HTR-8/SVneo (cell line): ENCODE measurements around the gene PHLDB2.

Source experiments
- DNase-seq: peaks from one replicate; pipeline ENCODE4 v3.0.0; 2011; ENCODE audit warnings: low spot score, mixed read lengths; ENCODE audit not compliant: insufficient read length
- FAIRE-seq: peaks from 2 replicates; lab custom pipeline; 2011; peaks lifted over from hg19 to GRCh38; lab: Jason Lieb, UNC

Gene PHLDB2

DNA sequence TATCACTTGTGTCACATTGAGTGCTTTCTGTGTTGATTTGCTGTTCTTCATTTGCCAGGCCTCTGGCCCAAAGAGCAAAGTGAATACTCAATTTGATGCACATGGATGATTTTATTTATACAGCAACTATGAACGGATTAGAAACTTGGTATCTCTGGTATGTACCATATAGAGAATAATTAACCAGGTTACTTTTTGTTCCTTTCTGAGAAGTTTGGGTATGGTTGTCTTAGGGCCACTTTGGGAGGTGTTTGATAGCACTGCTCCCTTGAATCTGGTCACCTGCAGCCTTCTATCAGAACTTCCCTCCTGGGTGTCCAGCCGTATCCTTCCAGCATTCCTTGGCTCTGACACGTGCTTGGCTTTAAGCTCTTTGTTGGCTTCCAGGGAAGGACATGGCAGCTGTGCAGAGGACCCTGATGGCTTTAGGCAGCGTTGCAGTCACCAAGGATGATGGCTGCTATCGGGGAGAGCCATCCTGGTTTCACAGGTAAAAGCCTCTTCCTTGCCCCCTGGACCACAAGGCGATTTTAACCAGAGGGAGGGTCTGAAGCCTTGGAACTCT is 152.4 kb downstream of the PHLDB2 start:
- no peak for FAIRE-seq
- no peak for DNase-seq

DNA sequence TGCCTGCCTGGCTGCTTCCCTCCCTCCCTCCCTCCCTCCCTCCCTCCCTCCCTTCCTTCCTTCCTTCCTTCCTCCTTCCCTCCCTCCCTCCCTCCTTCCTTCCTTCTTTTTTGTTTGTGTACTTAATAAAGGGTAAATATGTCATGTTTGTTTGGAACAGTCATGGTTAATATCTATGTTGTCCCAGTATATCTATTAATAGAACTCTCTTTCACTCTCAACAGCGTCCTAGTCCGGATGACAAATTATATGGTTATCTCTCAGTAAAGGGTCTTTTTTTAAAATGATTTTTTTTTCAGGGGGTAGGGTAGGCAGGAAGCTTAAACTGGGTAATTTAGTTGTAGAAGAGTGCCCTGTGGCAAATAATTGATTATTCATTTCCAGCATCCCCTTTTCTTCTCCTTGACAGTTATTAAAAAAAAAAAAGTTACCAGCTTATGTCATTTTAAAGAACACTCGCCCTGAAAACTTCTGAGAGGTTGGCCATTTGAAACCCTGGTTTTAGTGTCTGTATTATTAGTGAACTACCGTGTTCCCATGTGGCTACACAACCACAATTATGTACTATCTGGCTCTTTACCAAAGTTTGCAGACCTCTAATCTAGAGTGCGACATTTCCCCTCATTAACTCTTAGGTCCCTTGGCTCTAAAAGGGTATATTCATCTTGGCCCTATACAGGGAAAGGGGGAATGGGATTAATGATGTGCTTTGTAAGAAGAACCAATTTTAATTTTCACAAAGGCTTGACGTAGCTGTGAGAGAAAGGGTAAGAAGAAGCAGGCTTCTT is 153.3 kb downstream of the PHLDB2 start:
- FAIRE-seq (no peak), DNase-seq (no peak)

GRCh38 chr3:112013058-112013783 is 154.2 kb downstream of the PHLDB2 start:
- no peak for FAIRE-seq
- DNase-seq = peak; percentile 51

DNA sequence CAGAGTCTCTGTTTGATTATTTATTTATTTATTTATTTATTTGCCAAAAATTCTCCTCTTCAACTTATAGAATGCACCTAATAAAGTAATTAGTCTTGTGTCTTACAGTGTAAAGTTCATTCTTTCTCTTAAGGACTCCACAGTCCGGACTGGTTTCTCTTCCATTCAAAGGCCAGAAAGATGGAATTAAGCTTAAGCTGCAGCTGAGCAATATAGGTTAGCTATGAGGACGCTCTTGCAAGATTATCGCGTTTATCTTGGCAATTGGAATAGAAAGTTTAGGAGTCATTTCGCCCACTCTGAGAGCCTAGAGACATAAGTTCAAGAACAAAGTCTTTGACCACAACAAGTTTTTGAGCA is 154.7 kb downstream of the PHLDB2 start:
- DNase-seq (no peak), FAIRE-seq (no peak)

DNA sequence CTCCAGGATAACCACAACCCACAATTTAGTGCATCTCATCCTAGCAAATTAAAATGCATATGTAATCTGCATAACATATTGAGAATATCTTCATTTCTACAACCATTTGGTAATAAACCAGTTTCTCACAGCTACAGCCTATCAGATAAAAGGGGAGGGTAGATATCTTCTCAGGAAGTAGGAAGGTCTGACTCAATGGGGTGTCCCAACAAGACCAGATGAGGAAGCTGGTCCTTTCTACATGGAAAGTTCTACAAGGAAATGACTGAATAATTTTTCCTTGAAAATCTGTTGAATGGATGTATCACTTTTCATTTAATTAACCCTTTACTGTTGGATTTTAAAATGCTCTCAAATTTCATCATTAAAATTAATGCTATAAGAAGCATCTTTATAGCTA is 158.0 kb downstream of the PHLDB2 start:
- no peak for DNase-seq
- no peak for FAIRE-seq

- FAIRE-seq (no peak), DNase-seq (no peak)
Measured at GRCh38 chr3:112018712-112019111, 159.6 kb downstream of the PHLDB2 start.

DNA sequence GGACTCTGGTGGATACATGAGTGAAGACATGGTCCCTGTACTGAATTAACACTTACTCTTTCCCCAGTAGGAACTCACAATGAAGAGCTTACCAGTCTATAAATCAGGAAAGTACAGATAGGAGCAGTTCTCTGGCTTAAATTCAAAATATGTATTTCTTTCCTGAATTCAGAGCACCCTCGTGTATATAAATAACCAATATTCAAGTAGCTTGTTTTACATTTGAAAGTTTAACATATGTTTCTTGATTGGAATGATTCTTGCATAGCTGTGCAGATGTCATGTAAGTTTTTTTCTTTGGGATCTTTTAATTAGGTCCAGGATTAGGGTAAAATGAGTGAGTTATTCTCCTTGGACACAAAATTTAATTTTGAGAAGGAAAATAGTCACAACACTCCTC is 160.7 kb downstream of the PHLDB2 start:
- FAIRE-seq (no peak), DNase-seq (no peak)

DNA sequence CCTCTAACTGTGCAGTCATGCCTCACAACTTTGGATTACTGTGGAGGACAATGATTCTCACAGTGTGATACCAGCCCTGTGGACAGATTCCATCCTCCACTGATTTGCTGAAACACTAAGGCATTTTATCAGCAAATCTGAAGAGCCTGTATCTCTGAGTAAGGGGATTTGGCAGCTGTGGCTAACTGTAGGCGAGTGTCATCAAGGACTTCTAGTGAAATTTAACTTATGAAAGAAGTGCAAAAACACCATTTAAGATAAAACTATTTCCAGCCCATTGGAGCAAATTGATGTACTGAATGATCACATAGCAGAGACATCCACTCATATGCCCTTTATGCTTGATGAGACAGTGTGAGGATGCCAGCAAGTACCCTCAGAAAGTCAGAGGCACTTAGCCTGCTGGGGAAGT is 161.6 kb downstream of the PHLDB2 start:
- FAIRE-seq (no peak), DNase-seq (no peak)
